K562 (cell line): ENCODE data around the gene GPR78. TPM values are rescaled to one million over a fixed set of nuclear protein-coding genes. Genes with fewer than 3 reads are reported as not detected.
A peak's percentile ranks its signal among the peaks of the same experiment; 100 is the strongest.

ENCODE experiments used
- CBX5 ChIP-seq: IDR thresholded peaks from 2 replicates; pipeline ENCODE4 v1.6.1; 2014; ENCODE audit warnings: low read depth, borderline replicate concordance
- E4F1 ChIP-seq: fragments of 250-450 bp; sonication (Bioruptor Pico); IDR thresholded peaks from 2 replicates; pipeline ENCODE4 v1.5.0; 2021; ENCODE audit warnings: mild to moderate bottlenecking, borderline replicate concordance
- ELK1 ChIP-seq: sonication (generic); formaldehyde crosslinking; IDR thresholded peaks from 2 replicates; pipeline ENCODE4 v1.8.1; 2022; ENCODE audit warnings: missing genetic modification reagents
- FOXK2 ChIP-seq, 2 experiments: fragments of 450-650 bp; IDR thresholded peaks in 1 of 2; conservative IDR thresholded peaks in 1 of 2; 2 replicates each; pipeline ENCODE4 v1.6.1; 2016; ENCODE audit warnings: low read depth in 2 of 2, mild to moderate bottlenecking in 1 of 2
- FOXM1 ChIP-seq, 2 experiments: fragments of 450-650 bp in 1 of 2; sonication (generic) in 1 of 2; formaldehyde crosslinking in 1 of 2; IDR thresholded peaks; 2 replicates each; pipeline versions ENCODE4 v1.6.1 to v1.9.0; 2017 to 2022; ENCODE audit warnings: low read depth in 2 of 2, mild to moderate bottlenecking in 2 of 2, missing genetic modification reagents in 1 of 2, moderate library complexity in 1 of 2
- HNRNPLL ChIP-seq: fragments of 200-400 bp; formaldehyde crosslinking; IDR thresholded peaks from 2 replicates; pipeline ENCODE4 v1.6.1; 2017; ENCODE audit warnings: low read length, low read depth, mild to moderate bottlenecking; ENCODE audit not compliant: poor library complexity, severe bottlenecking
- LEF1 ChIP-seq: fragments of 450-650 bp; IDR thresholded peaks from 2 replicates; pipeline ENCODE4 v1.6.1; 2016; ENCODE audit warnings: mild to moderate bottlenecking
- PRPF4 ChIP-seq: fragments of 200-400 bp; formaldehyde crosslinking; IDR thresholded peaks from one replicate; pipeline ENCODE4 v1.6.1; 2017; ENCODE audit warnings: low read length, low read depth, mild to moderate bottlenecking; ENCODE audit not compliant: insufficient read depth, poor library complexity, severe bottlenecking
- RAD21 ChIP-seq, 2 experiments: fragments of 250-450 bp in 1 of 2; fragments of 450-650 bp in 1 of 2; sonication (Bioruptor Pico) in 1 of 2; formaldehyde crosslinking in 1 of 2; IDR thresholded peaks in 1 of 2; conservative IDR thresholded peaks in 1 of 2; 2 replicates each; pipeline versions ENCODE4 v1.4.0 to v1.8.0; 2020 to 2022; ENCODE audit warnings: mild to moderate bottlenecking in 2 of 2, moderate library complexity in 1 of 2
- SMAD4 ChIP-seq: fragments of 250-450 bp; sonication (Bioruptor Pico); conservative IDR thresholded peaks from 2 replicates; pipeline ENCODE4 v1.8.0; 2021; ENCODE audit warnings: inconsistent platforms, mild to moderate bottlenecking, moderate library complexity
- ZNF696 ChIP-seq: fragments of 250-450 bp; sonication (Bioruptor Pico); conservative IDR thresholded peaks from 2 replicates; pipeline ENCODE4 v1.4.0; 2020; ENCODE audit warnings: mild to moderate bottlenecking, moderate library complexity
- polyA plus RNA-seq, 8 experiments: library from polyadenylated mRNA; depleted of rRNA in 4 of 8; stranded (reverse) in 5 of 8; unstranded in 3 of 8; fragments of >200 nt; fragmentation: Nextera tagmentation in 2 of 8; fragmentation: Illumina TruSeq in 1 of 8; extraction: Ambion mirVana in 2 of 8; extraction: Trizol in 1 of 8; gene quantifications; 2 replicates each; pipeline versions ENCODE4 v1.2.1 to v1.2.3, GENCODE V29; 2011 to 2014; ENCODE audit warnings: inconsistent platforms in 1 of 8, missing spikeins in 1 of 8
- total RNA-seq, 7 experiments: library from RNA; depleted of rRNA in 6 of 7; stranded (reverse); fragments of >200 nt in 6 of 7; fragmentation: Illumina TruSeq in 2 of 7; extraction: Trizol in 2 of 7; gene quantifications; 2 replicates each; pipeline versions ENCODE4 v1.2.1 to v1.2.3, GENCODE V29; 2011 to 2021; ENCODE audit warnings: low replicate concordance in 1 of 7
- TF ChIP-seq, protein P1 (sequence below): fragments of 450-650 bp; formaldehyde crosslinking; IDR thresholded peaks from 2 replicates; pipeline ENCODE4 v1.4.0; 2022; ENCODE audit warnings: missing genetic modification characterization
- TF ChIP-seq, protein P2 (sequence below): sonication (generic); formaldehyde crosslinking; IDR thresholded peaks from 2 replicates; pipeline ENCODE4 v1.8.0; 2022; ENCODE audit warnings: mild to moderate bottlenecking, missing genetic modification reagents, borderline replicate concordance
- TF ChIP-seq, protein P3 (sequence below): fragments of 250-450 bp; sonication (Bioruptor Pico); IDR thresholded peaks from 2 replicates; pipeline ENCODE4 v1.5.0; 2020; ENCODE audit warnings: mild to moderate bottlenecking

GPR78 gene
- total and polyA plus RNA-seq, 9 of the 15 experiments (the other 6 are each of a cell fraction or from before 2014, with no cell fraction given) = 0.04 to 0.13 (median 0.07) TPM; not detected in 4

DNA sequence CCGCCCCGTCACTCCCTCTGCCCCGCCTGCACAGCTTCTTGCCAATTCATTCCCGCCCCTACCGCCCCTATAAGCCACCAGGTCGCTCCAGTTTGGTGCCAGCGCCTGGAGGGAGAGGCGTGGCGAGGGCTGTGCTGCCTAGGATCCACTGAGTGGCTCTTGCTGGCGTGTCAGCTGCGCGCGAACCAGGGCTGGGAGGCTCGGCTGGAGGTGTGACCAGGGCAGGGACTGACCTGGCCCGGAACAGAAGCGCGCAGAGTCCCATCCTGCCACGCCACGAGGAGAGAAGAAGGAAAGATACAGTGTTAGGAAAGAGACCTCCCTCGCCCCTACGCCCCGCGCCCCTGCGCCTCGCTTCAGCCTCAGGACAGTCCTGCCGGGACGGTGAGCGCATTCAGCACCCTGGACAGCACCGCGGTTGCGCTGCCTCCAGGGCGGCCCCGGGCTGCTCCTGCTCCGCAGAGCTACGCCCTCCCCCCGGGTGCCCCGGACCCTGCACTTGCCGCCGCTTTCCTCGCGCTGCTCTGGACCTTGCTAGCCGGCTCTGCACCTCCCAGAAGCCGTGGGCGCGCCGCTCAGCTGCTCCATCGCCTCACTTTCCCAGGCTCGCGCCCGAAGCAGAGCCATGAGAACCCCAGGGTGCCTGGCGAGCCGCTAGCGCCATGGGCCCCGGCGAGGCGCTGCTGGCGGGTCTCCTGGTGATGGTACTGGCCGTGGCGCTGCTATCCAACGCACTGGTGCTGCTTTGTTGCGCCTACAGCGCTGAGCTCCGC, at the start of gene GPR78 (continued):
- TF ChIP-seq SMAD4 (CRISPR knock-in tag) (no peak), FOXK2 (conservative IDR thresholded peaks at IDR 0.05 in 1 of 2, IDR thresholded peaks at IDR 0.05 in 1 of 2; ENCODE audit: low read depth in 2 of 2) (no peak), LEF1 (no peak), PRPF4 (no peak), FOXM1 (IDR thresholded peaks at IDR 0.05; ENCODE audit: low read depth) (no peak), FOXM1 (CRISPR knock-in tag; IDR thresholded peaks at IDR 0.05; ENCODE audit: low read depth) (no peak), CBX5 (no peak), ZNF696 (CRISPR knock-in tag) (no peak), E4F1 (no peak), ELK1 (no peak), HNRNPLL (peak; percentile 59), RAD21 (CRISPR knock-in tag; conservative IDR thresholded peaks at IDR 0.05 in 1 of 2, IDR thresholded peaks at IDR 0.05 in 1 of 2) (0 out of 4 replicates have a peak, but pooled peaks of 1 of the 2 experiments have one; percentile 12)
- TF ChIP-seq, protein P1, sequence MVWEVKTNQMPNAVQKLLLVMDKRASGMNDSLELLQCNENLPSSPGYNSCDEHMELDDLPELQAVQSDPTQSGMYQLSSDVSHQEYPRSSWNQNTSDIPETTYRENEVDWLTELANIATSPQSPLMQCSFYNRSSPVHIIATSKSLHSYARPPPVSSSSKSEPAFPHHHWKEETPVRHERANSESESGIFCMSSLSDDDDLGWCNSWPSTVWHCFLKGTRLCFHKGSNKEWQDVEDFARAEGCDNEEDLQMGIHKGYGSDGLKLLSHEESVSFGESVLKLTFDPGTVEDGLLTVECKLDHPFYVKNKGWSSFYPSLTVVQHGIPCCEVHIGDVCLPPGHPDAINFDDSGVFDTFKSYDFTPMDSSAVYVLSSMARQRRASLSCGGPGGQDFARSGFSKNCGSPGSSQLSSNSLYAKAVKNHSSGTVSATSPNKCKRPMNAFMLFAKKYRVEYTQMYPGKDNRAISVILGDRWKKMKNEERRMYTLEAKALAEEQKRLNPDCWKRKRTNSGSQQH (CRISPR knock-in tag) = no peak
- TF ChIP-seq, protein P2, sequence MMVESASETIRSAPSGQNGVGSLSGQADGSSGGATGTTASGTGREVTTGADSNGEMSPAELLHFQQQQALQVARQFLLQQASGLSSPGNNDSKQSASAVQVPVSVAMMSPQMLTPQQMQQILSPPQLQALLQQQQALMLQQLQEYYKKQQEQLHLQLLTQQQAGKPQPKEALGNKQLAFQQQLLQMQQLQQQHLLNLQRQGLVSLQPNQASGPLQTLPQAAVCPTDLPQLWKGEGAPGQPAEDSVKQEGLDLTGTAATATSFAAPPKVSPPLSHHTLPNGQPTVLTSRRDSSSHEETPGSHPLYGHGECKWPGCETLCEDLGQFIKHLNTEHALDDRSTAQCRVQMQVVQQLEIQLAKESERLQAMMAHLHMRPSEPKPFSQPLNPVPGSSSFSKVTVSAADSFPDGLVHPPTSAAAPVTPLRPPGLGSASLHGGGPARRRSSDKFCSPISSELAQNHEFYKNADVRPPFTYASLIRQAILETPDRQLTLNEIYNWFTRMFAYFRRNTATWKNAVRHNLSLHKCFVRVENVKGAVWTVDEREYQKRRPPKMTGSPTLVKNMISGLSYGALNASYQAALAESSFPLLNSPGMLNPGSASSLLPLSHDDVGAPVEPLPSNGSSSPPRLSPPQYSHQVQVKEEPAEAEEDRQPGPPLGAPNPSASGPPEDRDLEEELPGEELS (CRISPR knock-in tag) = peak; percentile 66; the same call in 1 of the 2 replicates
- TF ChIP-seq, protein P3, sequence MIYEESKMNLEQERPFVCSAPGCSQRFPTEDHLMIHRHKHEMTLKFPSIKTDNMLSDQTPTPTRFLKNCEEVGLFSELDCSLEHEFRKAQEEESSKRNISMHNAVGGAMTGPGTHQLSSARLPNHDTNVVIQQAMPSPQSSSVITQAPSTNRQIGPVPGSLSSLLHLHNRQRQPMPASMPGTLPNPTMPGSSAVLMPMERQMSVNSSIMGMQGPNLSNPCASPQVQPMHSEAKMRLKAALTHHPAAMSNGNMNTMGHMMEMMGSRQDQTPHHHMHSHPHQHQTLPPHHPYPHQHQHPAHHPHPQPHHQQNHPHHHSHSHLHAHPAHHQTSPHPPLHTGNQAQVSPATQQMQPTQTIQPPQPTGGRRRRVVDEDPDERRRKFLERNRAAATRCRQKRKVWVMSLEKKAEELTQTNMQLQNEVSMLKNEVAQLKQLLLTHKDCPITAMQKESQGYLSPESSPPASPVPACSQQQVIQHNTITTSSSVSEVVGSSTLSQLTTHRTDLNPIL (CRISPR knock-in tag) = no peak
